CD4-positive, alpha-beta T cell (primary cell): ENCODE results near the gene TMEM121. TPM values are rescaled to one million over a fixed set of nuclear protein-coding genes. Genes with fewer than 3 reads are reported as not detected.

Experiments
- ATAC-seq: fragments of 200-7000 bp; cut with Tn5 transposase; one replicate; pipeline ENCODE4 v1.10.0; 2022; ENCODE audit warnings: mild to moderate bottlenecking; ENCODE audit not compliant: poor library complexity
- CTCF ChIA-PET: fragments of 350-600 bp; sonication (Branson Sonifier 250); formaldehyde crosslinking; loops from one replicate; lab custom pipeline; 2021; ENCODE audit warnings: antibody characterized with exemption, inconsistent platforms; lab: Charles Lee
- POLR2A ChIA-PET: fragments of 350-600 bp; sonication (Branson Sonifier 250); formaldehyde crosslinking; loops from one replicate; lab custom pipeline; 2021; ENCODE audit warnings: antibody characterized with exemption, inconsistent platforms; lab: Charles Lee
- DNase-seq, 14 experiments: peaks; one replicate each; pipeline ENCODE4 v3.0.0-alpha.2; 2013 to 2020; ENCODE audit warnings: mixed read lengths in 2 of 14
- H3K27ac ChIP-seq, 2 donors: one replicate each; pipeline versions ENCODE4 v1.5.1 to v1.7.0; 2013; ENCODE audit warnings: low read length in 2 of 2, low read depth in 1 of 2, mild to moderate bottlenecking in 1 of 2
- H3K27me3 ChIP-seq, 2 experiments: 1 replicate in 1 of 2; 2 replicates in 1 of 2; pipeline versions ENCODE4 v1.6.1 to v1.7.0; 2013; ENCODE audit warnings: low read length in 2 of 2, control low read depth in 1 of 2, mild to moderate bottlenecking in 1 of 2, moderate library complexity in 1 of 2; ENCODE audit not compliant: insufficient read depth in 2 of 2, control insufficient read depth in 1 of 2
- H3K36me3 ChIP-seq: one replicate; pipeline ENCODE4 v1.6.1; 2013; ENCODE audit warnings: low read length, control low read depth; ENCODE audit not compliant: insufficient read depth
- H3K4me1 ChIP-seq: one replicate; pipeline ENCODE4 v1.6.1; 2013; ENCODE audit warnings: low read length, control low read depth; ENCODE audit not compliant: insufficient read depth
- H3K4me3 ChIP-seq: one replicate; pipeline ENCODE4 v1.5.1; 2013; ENCODE audit warnings: mild to moderate bottlenecking, low read length, moderate library complexity
- H3K9me3 ChIP-seq, 2 experiments: 1 replicate in 1 of 2; 2 replicates in 1 of 2; pipeline versions ENCODE4 v1.6.1 to v1.7.0; 2013; ENCODE audit warnings: low read length in 2 of 2, mild to moderate bottlenecking in 2 of 2, control low read depth in 1 of 2, moderate library complexity in 1 of 2; ENCODE audit not compliant: control insufficient read depth in 1 of 2, insufficient read depth in 1 of 2
- H3K27ac Mint-ChIP-seq: one replicate; pipeline ENCODE4 v1.8.0; 2020; ENCODE audit warnings: mixed read lengths
- H3K27me3 Mint-ChIP-seq: one replicate; pipeline ENCODE4 v1.8.0; 2021; ENCODE audit warnings: mixed read lengths
- H3K36me3 Mint-ChIP-seq: one replicate; pipeline ENCODE4 v1.8.0; 2021; ENCODE audit warnings: low read depth, mixed read lengths
- H3K4me1 Mint-ChIP-seq: one replicate; pipeline ENCODE4 v1.8.0; 2021; ENCODE audit warnings: low read depth, mixed read lengths
- H3K4me3 Mint-ChIP-seq: one replicate; pipeline ENCODE4 v1.8.0; 2020; ENCODE audit warnings: mild to moderate bottlenecking, mixed read lengths
- H3K9me3 Mint-ChIP-seq: one replicate; pipeline ENCODE4 v1.8.0; 2020; ENCODE audit warnings: mixed read lengths
- CTCF ChIP-seq: fragments of 200-600 bp; IDR thresholded peaks from one replicate; pipeline ENCODE4 v1.8.0; 2022; ENCODE audit warnings: antibody characterized with exemption, mild to moderate bottlenecking
- intact Hi-C, 2 experiments: fragments of 100-400 bp; cut with DNase I in 1 of 2; cut with micrococcal nuclease in 1 of 2; formaldehyde crosslinking; loops; one replicate each; pipeline versions ENCODE4 v1.15.1 to v1.9.0; 2023 to 2025; cut with DNase I, micrococcal nuclease
- total RNA-seq, 174 experiments: library from RNA in 2 of 174; stranded (reverse) in 2 of 174; gene quantifications; one replicate each; pipeline ENCODE4 v1.2.3 and lab custom pipeline; 2021 to 2026

TMEM121 gene
- total RNA-seq, 2 experiments from 2014 or later = 1.6 to 1.7 TPM

GRCh38 chr14:105488781-105489541, 37.4 kb upstream of the TMEM121 start:
- ATAC-seq (no peak), DNase-seq (peak in 2 of 14 experiments; percentile 37 to 45)
- Histone ChIP-seq H3K27me3 (no peaks in the 10 kb centered on the region), H3K4me1 (peaks cover 69% of the 10 kb centered on the region), H3K36me3 (peaks cover 13% of the 10 kb centered on the region), H3K4me3 (peak overlapping the region; percentile 97), H3K27ac (peak overlapping the region; percentile 87 to 88), H3K9me3 (no peaks in the 10 kb centered on the region)
- Mint-ChIP-seq H3K27me3 (no peaks in the 10 kb centered on the region), H3K4me3 (peak overlapping the region; percentile 90), H3K27ac (peak overlapping the region; percentile 97), H3K36me3 (peaks cover 16% of the 10 kb centered on the region), H3K9me3 (no peaks in the 10 kb centered on the region), H3K4me1 (peaks cover 38% of the 10 kb centered on the region)
- intact Hi-C loops = loop anchor here in 1 of 2 experiments (1.0 kb wide), 1 partner anchor 41 kb away; no protein-coding TSS in a partner anchor
- TF ChIP-seq CTCF = no peak
- CTCF ChIA-PET = interaction anchor here (0.5 to 6.3 kb wide), 14 partner anchors 8 to 1841 kb away, joined by 3 to 155 read pairs (median 10); partner anchors contain the start of genes CRIP2 and TEX22
- POLR2A ChIA-PET = interaction anchor here (0.7 to 3.9 kb wide), 18 partner anchors 10 to 688 kb away, joined by 3 to 154 read pairs (median 8); partner anchors contain the start of genes BRF1, CLBA1, GPR132 and PACS2

DNA sequence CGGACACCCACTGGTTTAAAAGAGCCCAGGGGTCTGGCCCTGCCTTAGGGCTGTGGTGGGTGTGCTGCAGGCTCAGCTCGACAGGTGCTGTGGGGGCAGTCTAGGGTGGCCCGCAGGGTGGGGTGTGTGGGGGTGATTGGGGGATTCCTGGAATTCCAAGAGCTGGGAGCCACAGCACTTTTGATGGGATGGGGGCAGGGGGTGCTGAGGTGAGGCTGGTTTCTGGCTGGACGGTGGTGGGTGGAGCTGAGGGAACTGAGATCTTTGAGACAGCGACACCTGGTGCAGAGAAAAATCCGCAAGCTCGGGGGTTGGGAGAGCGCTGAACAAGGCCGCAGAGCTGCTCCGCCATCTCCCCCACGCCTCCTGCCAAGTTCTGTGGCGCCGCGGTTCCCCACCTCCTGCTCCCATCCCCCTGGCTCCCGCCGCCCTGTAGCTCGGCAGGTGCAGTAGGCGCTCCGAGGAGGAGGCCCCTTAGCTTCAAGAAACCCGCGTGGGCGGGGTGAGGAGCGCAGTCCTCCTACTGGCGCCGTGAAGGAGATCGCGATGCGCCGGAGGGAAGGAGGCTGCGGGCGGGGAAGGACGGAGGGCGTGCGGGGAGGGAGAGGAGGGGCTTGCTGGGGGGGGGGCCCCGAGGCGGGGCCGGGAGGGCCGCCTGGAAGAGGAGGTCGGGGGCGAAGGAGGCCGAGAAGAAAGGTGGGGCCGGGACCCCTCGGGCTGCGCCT, 36.7 kb upstream of the TMEM121 start:
- H3K27me3 ChIP-seq = no peaks in the 10 kb centered on the region
- H3K4me1 ChIP-seq = peaks cover 62% of the 10 kb centered on the region
- H3K4me3 ChIP-seq = peak overlapping the region; percentile 97
- ATAC-seq = peak; percentile 25
- H3K36me3 ChIP-seq = peaks cover 13% of the 10 kb centered on the region
- peak; percentile 79 to 96 (median 87) for DNase-seq
- TF ChIP-seq CTCF = peak; percentile 66
- H3K27ac ChIP-seq = peak overlapping the region; percentile 87 to 88
- CTCF ChIA-PET = interaction anchor here (0.5 to 6.3 kb wide), 25 partner anchors 8 to 1842 kb away, joined by 3 to 155 read pairs (median 5); partner anchors contain the start of genes CRIP2, PACS2 and TEX22
- intact Hi-C loops = loop anchor here (1.0 to 10.0 kb wide), 10 partner anchors 7 to 695 kb away; partner anchors contain the start of genes AKT1 (in 1 of the 2), GPR132 (in 1 of the 2), PACS2 (in 1 of the 2) and TEX22 (in 1 of the 2)
- Mint-ChIP-seq H3K27me3 (no peaks in the 10 kb centered on the region), H3K4me3 (peak overlapping the region; percentile 90), H3K4me1 (peaks cover 31% of the 10 kb centered on the region), H3K9me3 (no peaks in the 10 kb centered on the region), H3K27ac (peak overlapping the region; percentile 97), H3K36me3 (peaks cover 12% of the 10 kb centered on the region)
- no peaks in the 10 kb centered on the region for H3K9me3 ChIP-seq
- POLR2A ChIA-PET = interaction anchor here (0.7 to 3.9 kb wide), 20 partner anchors 11 to 689 kb away, joined by 3 to 154 read pairs (median 6); partner anchors contain the start of genes BRF1, CLBA1, GPR132 and PACS2

DNA sequence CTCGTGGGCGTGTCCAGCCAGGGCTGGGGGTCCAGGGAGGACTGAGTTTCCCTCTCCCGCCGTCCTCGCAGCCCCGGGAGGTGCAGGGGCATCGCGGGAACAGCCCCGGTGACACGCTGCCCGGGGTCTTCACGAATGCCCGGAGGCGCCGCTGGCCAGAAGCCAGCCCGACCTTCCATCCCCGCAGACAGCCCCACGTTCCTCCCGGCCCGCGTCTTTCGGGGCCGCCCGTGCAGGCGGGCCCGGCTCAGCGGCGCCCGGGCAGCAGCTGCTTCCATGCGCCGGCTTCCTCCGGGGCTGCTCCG, 36.2 kb upstream of the TMEM121 start:
- POLR2A ChIA-PET = interaction anchor here (0.7 to 3.9 kb wide), 18 partner anchors 11 to 690 kb away, joined by 3 to 154 read pairs (median 8); partner anchors contain the start of genes BRF1, CLBA1, GPR132 and PACS2
- H3K4me3 ChIP-seq = peak overlapping the region; percentile 97
- H3K4me3 Mint-ChIP-seq = peak overlapping the region; percentile 30
- no peak for TF ChIP-seq CTCF
- H3K36me3 ChIP-seq = peaks cover 13% of the 10 kb centered on the region
- CTCF ChIA-PET = interaction anchor here (0.7 to 6.3 kb wide), 22 partner anchors 9 to 176 kb away, joined by 3 to 155 read pairs (median 5); partner anchors contain the start of genes CRIP2, PACS2 and TEX22
- peaks cover 26% of the 10 kb centered on the region for H3K4me1 Mint-ChIP-seq
- ATAC-seq (peak; percentile 1), DNase-seq (no peak)
- peak overlapping the region; percentile 97 for H3K27ac Mint-ChIP-seq
- peaks cover 12% of the 10 kb centered on the region for H3K36me3 Mint-ChIP-seq
- H3K27me3 Mint-ChIP-seq = no peaks in the 10 kb centered on the region
- no peaks in the 10 kb centered on the region for H3K9me3 Mint-ChIP-seq
- H3K9me3 ChIP-seq = no peaks in the 10 kb centered on the region
- H3K27me3 ChIP-seq = no peaks in the 10 kb centered on the region
- intact Hi-C loops = loop anchor here (1.0 to 10.0 kb wide), 10 partner anchors 8 to 695 kb away; partner anchors contain the start of genes AKT1 (in 1 of the 2), GPR132 (in 1 of the 2), PACS2 (in 1 of the 2) and TEX22 (in 1 of the 2)
- H3K27ac ChIP-seq = peak overlapping the region; percentile 87 to 88
- H3K4me1 ChIP-seq = peaks cover 57% of the 10 kb centered on the region
